BJ (cell line): Measurements from ENCODE around the gene SLC4A5. TPM values are rescaled to one million over a fixed set of nuclear protein-coding genes. Genes with fewer than 3 reads are reported as not detected.
"Not testable (repeated sequence)": the region's sequence is repeated elsewhere in the genome, so short reads cannot be mapped to it uniquely, and the experiment has no call there.

Source experiments
- CTCF ChIA-PET: fragments of 350-600 bp; formaldehyde crosslinking; extraction: SDS; loops from one replicate; lab custom pipeline; 2021; ENCODE audit warnings: antibody characterized with exemption, inconsistent platforms; lab: Yijun Ruan, JAX
- POLR2A ChIA-PET: fragments of 300-600 bp; sonication (Branson Sonifier 250); formaldehyde crosslinking; extraction: SDS; loops from one replicate; lab custom pipeline; 2021; ENCODE audit warnings: antibody characterized with exemption; lab: Charles Lee
- DNase-seq: peaks from one replicate; pipeline ENCODE4 v3.0.0-alpha.2; 2011; ENCODE audit warnings: low read depth
- H3K27me3 ChIP-seq: 2 replicates; pipeline ENCODE4 v1.6.0; 2011; ENCODE audit warnings: low read length; ENCODE audit not compliant: control insufficient read depth, insufficient read depth
- H3K36me3 ChIP-seq: 2 replicates; pipeline ENCODE4 v1.5.1; 2011; ENCODE audit warnings: low read length; ENCODE audit not compliant: control insufficient read depth, insufficient read depth
- H3K4me3 ChIP-seq: 2 replicates; pipeline ENCODE4 v1.5.1; 2011; ENCODE audit warnings: low read depth, mild to moderate bottlenecking, control low read depth, low read length
- polyA plus RNA-seq: library from polyadenylated mRNA; depleted of rRNA; stranded (reverse); fragments of >200 nt; gene quantifications from 2 replicates; pipeline ENCODE4 v1.2.3, GENCODE V29; 2011
- TF ChIP-seq, protein P1 (sequence below): IDR thresholded peaks from 2 replicates; pipeline ENCODE4 v1.5.1; 2011; ENCODE audit warnings: low read depth, mild to moderate bottlenecking, control low read depth, inconsistent platforms, low read length, moderate library complexity; ENCODE audit not compliant: insufficient read depth

The SLC4A5 gene
- polyA plus RNA-seq, 1 experiment, result 0.07 TPM

DNA sequence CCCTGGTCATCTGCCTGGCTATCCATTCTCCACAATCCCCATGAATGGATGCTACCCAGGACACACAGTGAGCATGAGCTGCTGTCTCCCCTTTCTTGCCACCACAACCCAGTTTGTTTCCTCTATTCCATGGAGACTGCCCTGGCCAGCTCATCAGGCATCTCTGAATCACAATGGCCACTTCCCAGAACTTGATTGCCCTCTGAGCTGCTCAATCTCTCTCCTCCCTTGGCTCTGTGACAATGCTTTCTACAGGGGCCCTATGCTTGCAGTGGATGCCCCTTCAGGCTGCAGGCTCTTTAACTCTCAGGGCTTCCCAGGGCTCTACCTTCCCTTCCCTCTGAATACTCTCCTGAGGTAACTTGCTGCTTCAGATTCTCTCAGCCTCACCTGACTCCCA is 14.4 kb upstream of the SLC4A5 start:
- DNase-seq, result no peak
- peaks cover 19% of the 10 kb centered on the region for H3K36me3 ChIP-seq

DNA sequence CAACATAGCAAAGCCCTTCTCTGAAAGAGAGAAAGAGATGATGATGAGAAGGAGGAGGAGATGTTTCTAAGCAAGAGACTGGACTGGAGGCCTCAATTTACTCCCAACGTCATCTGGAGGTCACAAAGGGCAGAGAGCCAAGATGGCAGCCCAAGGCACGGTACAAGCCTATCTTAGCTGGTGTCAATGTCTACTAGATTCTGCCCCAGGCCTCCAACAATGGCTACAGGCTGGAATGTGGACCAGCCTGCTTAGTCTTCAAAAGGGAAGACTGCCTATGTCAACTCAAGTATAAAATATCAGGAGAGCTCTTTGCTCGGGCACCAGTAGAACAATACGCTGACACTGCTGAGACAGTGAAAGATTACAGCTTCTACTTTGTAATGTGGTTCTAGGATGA is 6.7 kb upstream of the SLC4A5 start:
- DNase-seq, result no peak
- TF ChIP-seq, protein P1, sequence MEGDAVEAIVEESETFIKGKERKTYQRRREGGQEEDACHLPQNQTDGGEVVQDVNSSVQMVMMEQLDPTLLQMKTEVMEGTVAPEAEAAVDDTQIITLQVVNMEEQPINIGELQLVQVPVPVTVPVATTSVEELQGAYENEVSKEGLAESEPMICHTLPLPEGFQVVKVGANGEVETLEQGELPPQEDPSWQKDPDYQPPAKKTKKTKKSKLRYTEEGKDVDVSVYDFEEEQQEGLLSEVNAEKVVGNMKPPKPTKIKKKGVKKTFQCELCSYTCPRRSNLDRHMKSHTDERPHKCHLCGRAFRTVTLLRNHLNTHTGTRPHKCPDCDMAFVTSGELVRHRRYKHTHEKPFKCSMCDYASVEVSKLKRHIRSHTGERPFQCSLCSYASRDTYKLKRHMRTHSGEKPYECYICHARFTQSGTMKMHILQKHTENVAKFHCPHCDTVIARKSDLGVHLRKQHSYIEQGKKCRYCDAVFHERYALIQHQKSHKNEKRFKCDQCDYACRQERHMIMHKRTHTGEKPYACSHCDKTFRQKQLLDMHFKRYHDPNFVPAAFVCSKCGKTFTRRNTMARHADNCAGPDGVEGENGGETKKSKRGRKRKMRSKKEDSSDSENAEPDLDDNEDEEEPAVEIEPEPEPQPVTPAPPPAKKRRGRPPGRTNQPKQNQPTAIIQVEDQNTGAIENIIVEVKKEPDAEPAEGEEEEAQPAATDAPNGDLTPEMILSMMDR, result no peak
- POLR2A ChIA-PET, result no interaction called here
- H3K36me3 ChIP-seq, result no peaks in the 10 kb centered on the region
- CTCF ChIA-PET, result interaction anchor here (1.0 to 2.3 kb wide), 3 partner anchors 15 to 526 kb away, joined by 3 to 14 read pairs (median 4); no protein-coding TSS in a partner anchor
- no peak overlapping the region for H3K4me3 ChIP-seq
- H3K27me3 ChIP-seq, result no peaks in the 10 kb centered on the region

More for the DNA sequence above, 14.4 kb upstream of the SLC4A5 start:
- TF ChIP-seq, protein P1, result no peak
- no peaks in the 10 kb centered on the region for H3K27me3 ChIP-seq
- CTCF ChIA-PET, result interaction anchor here (0.6 to 3.4 kb wide), 6 partner anchors 10 to 31 kb away, joined by 3 to 10 read pairs (median 3); no protein-coding TSS in a partner anchor
- POLR2A ChIA-PET, result interaction anchor here (0.8 kb wide), 1 partner anchor 22 kb away, joined by 5 read pairs; the partner anchor contains the start of gene DCTN1
- H3K4me3 ChIP-seq, result no peak overlapping the region

DNA sequence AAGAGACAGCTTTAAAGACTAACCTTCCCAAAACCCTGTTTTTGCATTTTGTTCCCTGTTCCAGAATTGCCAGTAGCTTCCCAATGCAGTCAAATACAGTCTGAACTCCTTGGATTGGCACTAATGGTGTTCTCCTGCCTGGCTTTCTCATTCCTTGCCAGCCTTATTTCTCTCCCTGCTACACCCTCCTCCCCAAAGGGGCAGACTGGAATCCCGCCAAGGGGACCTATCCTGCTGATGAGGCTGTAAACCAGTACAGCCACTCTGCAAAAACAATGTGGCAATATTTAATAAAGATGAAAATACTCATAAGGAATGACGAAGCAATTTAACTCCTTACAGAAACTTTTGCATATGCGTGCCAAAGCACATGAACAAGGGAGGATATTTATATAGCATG is 4.5 kb upstream of the SLC4A5 start:
- no peaks in the 10 kb centered on the region for H3K27me3 ChIP-seq
- POLR2A ChIA-PET, result no interaction called here
- H3K36me3 ChIP-seq, result no peaks in the 10 kb centered on the region
- DNase-seq, result no peak
- TF ChIP-seq, protein P1, result no peak
- H3K4me3 ChIP-seq, result no peak overlapping the region
- CTCF ChIA-PET, result interaction anchor here (1.3 to 2.8 kb wide), 2 partner anchors 10 to 12 kb away, joined by 3 to 14 read pairs; no protein-coding TSS in a partner anchor

DNA sequence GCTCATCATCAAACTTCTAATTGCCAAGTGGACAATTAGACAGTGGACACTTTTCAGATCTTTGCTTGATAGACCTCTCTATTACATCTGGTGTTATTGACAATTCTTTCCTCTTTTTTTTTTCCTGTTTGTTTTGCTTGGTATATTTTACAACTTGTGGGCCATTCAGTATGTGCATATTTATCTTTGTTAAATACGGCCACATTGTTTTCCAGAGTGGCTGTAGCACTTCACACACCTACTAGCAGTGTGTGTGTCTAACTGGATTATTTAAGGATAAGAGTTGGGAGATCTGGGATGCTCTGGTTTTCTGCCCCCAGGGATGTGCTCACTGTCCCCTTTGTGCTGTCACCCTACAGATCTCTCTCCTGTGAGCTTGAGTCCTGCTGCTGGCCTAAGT is 4.1 kb upstream of the SLC4A5 start:
- DNase-seq, result no peak
- Histone ChIP-seq H3K4me3 (no peak overlapping the region), H3K27me3 (peaks cover under 1% of the 10 kb centered on the region; the same call in 1 of the 2 replicates), H3K36me3 (no peaks in the 10 kb centered on the region)
- TF ChIP-seq, protein P1, result no peak
- CTCF ChIA-PET, result interaction anchor here (1.3 to 2.8 kb wide), 2 partner anchors 10 to 12 kb away, joined by 3 to 14 read pairs; no protein-coding TSS in a partner anchor
- POLR2A ChIA-PET, result no interaction called here

DNA sequence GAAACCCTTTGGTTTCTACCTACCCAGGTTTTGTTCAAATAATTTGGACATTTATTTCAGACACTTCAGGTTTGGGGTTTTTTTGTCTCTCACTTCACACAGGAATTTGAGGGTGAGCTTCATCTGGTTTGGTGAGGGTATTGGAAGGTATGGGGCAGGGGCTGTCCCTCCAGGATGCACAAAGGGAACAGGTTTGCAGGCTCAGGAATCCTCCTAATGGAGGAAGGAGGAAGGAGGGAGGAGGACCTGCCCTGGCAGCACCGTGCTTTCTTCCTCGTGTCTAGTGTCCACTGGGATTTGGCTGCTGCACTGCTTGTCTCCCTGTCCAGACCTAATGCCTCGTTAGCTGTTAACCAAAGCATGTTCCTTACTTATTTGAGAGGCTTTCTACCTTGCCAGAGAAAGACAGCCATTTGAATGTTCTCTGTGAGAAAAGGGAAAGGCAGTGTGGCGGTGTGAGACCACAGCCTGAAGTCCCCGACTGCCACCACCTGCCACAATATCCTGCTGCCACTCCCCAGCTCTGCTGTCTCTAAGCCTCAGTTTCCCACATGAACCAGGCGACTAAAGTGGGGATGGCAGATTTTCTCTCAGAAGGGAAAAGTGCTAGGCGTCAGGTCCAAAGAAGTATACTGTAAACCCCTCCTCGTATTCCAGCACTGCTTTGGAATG is 2.2 kb upstream of the SLC4A5 start:
- Histone ChIP-seq H3K36me3 (no peaks in the 10 kb centered on the region), H3K4me3 (no peak overlapping the region), H3K27me3 (peaks cover 1% of the 10 kb centered on the region; the same call in 1 of the 2 replicates)
- DNase-seq, result no peak
- ChIA-PET CTCF (interaction anchor here (1.0 to 1.2 kb wide), 2 partner anchors 10 kb away, joined by 7 to 8 read pairs; no protein-coding TSS in a partner anchor), POLR2A (no interaction called here)
- TF ChIP-seq, protein P1, result no peak

DNA sequence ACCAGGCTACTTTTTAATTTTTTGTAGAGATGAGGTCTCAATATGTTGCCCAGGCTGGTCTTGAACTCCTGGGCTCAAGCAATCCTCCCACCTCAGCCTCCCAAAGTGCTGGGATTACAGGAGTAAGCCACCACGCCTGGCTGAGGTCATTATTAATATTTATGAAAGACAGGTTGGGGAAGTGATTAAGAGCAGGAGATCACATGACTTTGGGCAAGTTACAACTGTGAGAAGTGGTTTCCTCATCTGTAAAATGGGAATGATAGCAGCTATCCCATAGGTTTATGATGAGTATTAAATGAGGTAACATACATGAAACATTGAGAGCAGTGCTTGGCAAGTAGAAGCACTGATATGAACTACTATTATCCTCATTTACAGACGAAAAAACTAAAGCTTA is 7.0 kb downstream of the SLC4A5 start:
- H3K36me3 ChIP-seq, H3K4me3 ChIP-seq, DNase-seq, POLR2A ChIA-PET, H3K27me3 ChIP-seq: not testable (repeated sequence)
- CTCF ChIA-PET, result interaction anchor here (0.5 to 5.6 kb wide), 13 partner anchors 9 to 512 kb away, joined by 3 to 75 read pairs (median 10); partner anchors contain the start of genes CCDC142, STAMBP, TTC31 and WBP1
